Smooth muscle cell (in vitro differentiated cells): ENCODE data around the gene ABCA4. TPM values are rescaled to one million over a fixed set of nuclear protein-coding genes. Genes with fewer than 3 reads are reported as not detected.

ENCODE experiments used
- DNase-seq: peaks from one replicate; lab custom pipeline; 2025; ENCODE audit not compliant: unreplicated experiment; lab: John Stamatoyannopoulos, UW
- H2AFZ ChIP-seq: fragments of 200-600 bp; sonication (generic); 2 replicates; pipeline ENCODE4 v1.6.0; 2016; ENCODE audit warnings: antibody characterized with exemption, low read depth, mild to moderate bottlenecking
- H3F3A ChIP-seq: fragments of 200-600 bp; sonication (generic); 2 replicates; pipeline ENCODE4 v1.6.0; 2017; ENCODE audit warnings: antibody characterized with exemption, low read depth
- H3K27ac ChIP-seq: fragments of 200-600 bp; sonication (generic); 2 replicates; pipeline ENCODE4 v1.5.1; 2016; ENCODE audit warnings: low read depth, mild to moderate bottlenecking
- H3K27me3 ChIP-seq: fragments of 200-600 bp; sonication (generic); 2 replicates; pipeline ENCODE4 v1.6.1; 2016; ENCODE audit warnings: low read depth, mild to moderate bottlenecking
- H3K36me3 ChIP-seq: fragments of 200-600 bp; sonication (generic); 2 replicates; pipeline ENCODE4 v1.5.1; 2016; ENCODE audit warnings: low read depth
- H3K4me1 ChIP-seq: fragments of 200-600 bp; sonication (generic); 2 replicates; pipeline ENCODE4 v1.5.1; 2016; ENCODE audit warnings: low read depth
- H3K4me2 ChIP-seq: fragments of 200-600 bp; sonication (generic); 2 replicates; pipeline ENCODE4 v1.6.0; 2016; ENCODE audit warnings: mild to moderate bottlenecking
- H3K4me3 ChIP-seq: fragments of 200-600 bp; sonication (generic); 2 replicates; pipeline ENCODE4 v1.5.1; 2016; ENCODE audit warnings: mild to moderate bottlenecking
- H3K79me2 ChIP-seq: fragments of 200-600 bp; sonication (generic); 2 replicates; pipeline ENCODE4 v1.6.0; 2016; ENCODE audit warnings: low read depth, mild to moderate bottlenecking
- H3K9ac ChIP-seq: fragments of 200-600 bp; sonication (generic); 2 replicates; pipeline ENCODE4 v1.6.0; 2016; ENCODE audit warnings: low read depth
- H3K9me3 ChIP-seq: fragments of 200-600 bp; sonication (generic); replicated peaks from 2 replicates; pipeline ENCODE4 v1.5.1; 2016; ENCODE audit warnings: low read depth
- H4K20me1 ChIP-seq: fragments of 200-600 bp; sonication (generic); 2 replicates; pipeline ENCODE4 v1.6.0; 2016; ENCODE audit warnings: low read depth
- WGBS: methylation state at CpG from one replicate; pipeline ENCODE4 v1.1.7; 2016; ENCODE audit warnings: low lambda C conversion rate; 5-methylcytosine and 5-hydroxymethylcytosine counted together
- polyA plus RNA-seq: library from polyadenylated mRNA; unstranded; fragments of >200 nt; fragmentation: Nextera tagmentation; extraction: Ambion mirVana; gene quantifications from 2 replicates; pipeline ENCODE4 v1.2.1, GENCODE V29; 2016
- total RNA-seq: library from RNA; depleted of rRNA; stranded (reverse); fragments of >200 nt; gene quantifications from 2 replicates; pipeline ENCODE4 v1.2.3, GENCODE V29; 2014
- TF ChIP-seq, protein P1 (sequence below): fragments of 200-600 bp; sonication (generic); IDR thresholded peaks from 2 replicates; pipeline ENCODE4 v1.5.1; 2017; ENCODE audit warnings: borderline replicate concordance, mild to moderate bottlenecking, antibody characterized with exemption; ENCODE audit not compliant: insufficient read depth, poor library complexity, severe bottlenecking

The ABCA4 gene
- total and polyA plus RNA-seq, 2 experiments from 2014 or later, result 0.46 to 0.99 TPM

DNA sequence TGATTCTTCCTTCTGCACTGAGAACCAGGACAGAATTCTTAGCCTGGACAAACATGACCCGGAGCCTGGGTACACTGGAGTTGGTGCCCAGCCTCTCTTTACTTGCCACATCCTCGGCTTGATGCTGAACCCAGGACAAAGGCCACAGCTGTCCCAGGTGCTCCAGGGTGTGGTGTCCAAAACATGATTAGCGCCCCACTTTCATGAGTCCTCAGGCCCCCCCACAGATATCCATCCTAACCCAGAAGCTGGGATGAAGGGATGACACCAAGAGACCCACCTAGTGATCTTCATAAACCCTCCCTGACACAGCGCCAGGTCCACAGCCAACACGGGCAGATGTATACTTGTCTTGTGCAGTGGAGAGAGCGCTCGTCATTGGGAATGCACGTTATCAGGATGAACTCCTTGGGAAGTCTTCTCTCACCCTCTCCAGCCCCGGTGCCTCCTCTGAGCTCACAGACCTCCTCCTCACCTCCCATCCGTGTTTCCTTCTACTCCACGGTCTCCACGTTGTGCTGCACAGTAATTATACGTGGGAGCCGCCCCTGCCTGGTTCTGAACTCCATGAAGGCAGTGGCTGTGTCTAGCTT is 3.6 kb downstream of the ABCA4 start:
- no peak overlapping the region for H3K9ac ChIP-seq
- TF ChIP-seq, protein P1, sequence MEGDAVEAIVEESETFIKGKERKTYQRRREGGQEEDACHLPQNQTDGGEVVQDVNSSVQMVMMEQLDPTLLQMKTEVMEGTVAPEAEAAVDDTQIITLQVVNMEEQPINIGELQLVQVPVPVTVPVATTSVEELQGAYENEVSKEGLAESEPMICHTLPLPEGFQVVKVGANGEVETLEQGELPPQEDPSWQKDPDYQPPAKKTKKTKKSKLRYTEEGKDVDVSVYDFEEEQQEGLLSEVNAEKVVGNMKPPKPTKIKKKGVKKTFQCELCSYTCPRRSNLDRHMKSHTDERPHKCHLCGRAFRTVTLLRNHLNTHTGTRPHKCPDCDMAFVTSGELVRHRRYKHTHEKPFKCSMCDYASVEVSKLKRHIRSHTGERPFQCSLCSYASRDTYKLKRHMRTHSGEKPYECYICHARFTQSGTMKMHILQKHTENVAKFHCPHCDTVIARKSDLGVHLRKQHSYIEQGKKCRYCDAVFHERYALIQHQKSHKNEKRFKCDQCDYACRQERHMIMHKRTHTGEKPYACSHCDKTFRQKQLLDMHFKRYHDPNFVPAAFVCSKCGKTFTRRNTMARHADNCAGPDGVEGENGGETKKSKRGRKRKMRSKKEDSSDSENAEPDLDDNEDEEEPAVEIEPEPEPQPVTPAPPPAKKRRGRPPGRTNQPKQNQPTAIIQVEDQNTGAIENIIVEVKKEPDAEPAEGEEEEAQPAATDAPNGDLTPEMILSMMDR, result no peak
- no peak overlapping the region for H3K4me3 ChIP-seq
- 61% methylated on average over 14 of the region's 14 CpGs for whole genome bisulfite sequencing
- no peak overlapping the region for H2AFZ ChIP-seq
- no peaks in the 10 kb centered on the region for H3K36me3 ChIP-seq
- peaks cover 25% of the 10 kb centered on the region for H3F3A ChIP-seq
- peaks cover 54% of the 10 kb centered on the region for H3K4me1 ChIP-seq
- H3K27ac ChIP-seq, result peak overlapping the region; percentile 64
- peak overlapping the region; percentile 13 for H3K4me2 ChIP-seq
- no peaks in the 10 kb centered on the region for H3K9me3 ChIP-seq
- no peak for DNase-seq
- H3K79me2 ChIP-seq, result no peaks in the 10 kb centered on the region
- H3K27me3 ChIP-seq, result no peaks in the 10 kb centered on the region
- no peaks in the 10 kb centered on the region for H4K20me1 ChIP-seq

DNA sequence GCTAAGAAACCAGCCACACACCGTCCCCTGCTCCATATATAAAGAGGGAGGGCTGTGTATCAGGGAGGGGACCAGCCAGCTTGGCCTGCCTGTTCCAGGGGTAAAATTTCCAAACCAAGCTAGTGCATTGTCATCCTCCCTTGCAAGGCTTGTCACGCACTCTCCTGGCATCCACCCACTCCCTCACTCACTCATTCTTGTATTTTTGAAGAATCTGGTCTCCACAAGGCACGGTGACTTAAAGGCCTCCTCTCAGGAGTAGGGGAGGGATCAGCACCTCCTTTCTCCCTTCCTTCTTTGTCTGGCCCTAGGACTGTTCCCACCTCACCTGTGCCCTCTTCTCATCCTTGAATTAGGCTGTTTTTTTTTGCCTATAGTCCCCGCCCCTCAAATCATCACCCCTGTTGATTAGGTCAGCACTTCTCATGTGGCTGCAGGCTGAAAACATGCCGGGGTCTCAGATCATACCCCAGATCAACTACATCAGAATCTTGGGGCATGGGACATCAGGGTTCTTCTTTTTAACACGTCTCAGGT is 5.0 kb downstream of the ABCA4 start:
- H3K27ac ChIP-seq, result peak overlapping the region; percentile 64

DNA sequence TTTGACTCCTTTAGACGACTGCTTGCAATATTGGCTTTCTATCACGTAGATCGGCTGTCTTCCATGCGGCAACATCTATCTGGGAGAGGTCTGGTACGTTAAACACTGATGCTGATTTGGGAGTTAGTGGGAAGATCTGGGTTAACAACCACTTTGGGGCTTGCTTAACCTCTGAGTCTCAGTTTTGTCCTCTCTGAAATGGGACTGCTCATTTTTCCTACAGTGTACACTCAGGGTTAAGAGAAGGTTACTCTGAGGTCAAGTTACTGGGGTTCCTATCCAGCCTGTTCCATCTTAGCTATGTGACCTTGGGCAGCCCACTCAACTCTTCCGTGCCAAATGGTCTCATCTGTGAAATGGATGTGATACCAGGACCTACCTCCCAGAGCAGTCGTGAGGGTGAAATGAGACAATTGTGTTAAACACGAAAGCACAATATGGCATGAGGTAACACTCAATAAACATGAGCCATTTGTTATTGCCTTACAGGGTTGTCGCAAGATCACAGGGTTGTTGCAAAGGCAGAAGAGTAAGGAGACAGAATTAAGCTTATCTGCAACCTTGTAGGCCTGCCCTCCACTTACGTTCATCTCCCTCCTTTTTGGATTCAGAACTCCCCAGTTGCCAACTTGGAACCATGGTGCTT is 5.6 kb downstream of the ABCA4 start:
- Histone ChIP-seq H2AFZ (no peak overlapping the region), H3F3A (peaks cover 15% of the 10 kb centered on the region), H3K4me1 (peaks cover 41% of the 10 kb centered on the region), H4K20me1 (no peaks in the 10 kb centered on the region), H3K79me2 (no peaks in the 10 kb centered on the region), H3K36me3 (no peaks in the 10 kb centered on the region), H3K4me3 (no peak overlapping the region), H3K27me3 (no peaks in the 10 kb centered on the region), H3K9me3 (no peaks in the 10 kb centered on the region), H3K9ac (no peak overlapping the region), H3K4me2 (no peak overlapping the region), H3K27ac (peak overlapping the region; percentile 64)
- TF ChIP-seq, protein P1, result no peak
- no peak for DNase-seq
- WGBS, result 95% methylated on average over 10 of the region's 10 CpGs

More for the DNA sequence above, 5.0 kb downstream of the ABCA4 start:
- Histone ChIP-seq H4K20me1 (no peaks in the 10 kb centered on the region), H3K36me3 (no peaks in the 10 kb centered on the region), H3F3A (peaks cover 17% of the 10 kb centered on the region), H3K4me1 (peaks cover 47% of the 10 kb centered on the region), H3K4me2 (no peak overlapping the region), H3K9ac (no peak overlapping the region), H3K9me3 (no peaks in the 10 kb centered on the region), H2AFZ (no peak overlapping the region), H3K27me3 (no peaks in the 10 kb centered on the region), H3K4me3 (no peak overlapping the region), H3K79me2 (no peaks in the 10 kb centered on the region)
- no peak for DNase-seq
- WGBS, result 50% methylated on average over 6 of the region's 6 CpGs
- TF ChIP-seq, protein P1, result no peak
